Natural killer cell (primary cell): Measurements from ENCODE around the gene DYNLRB2. TPM values are rescaled to one million over a fixed set of nuclear protein-coding genes. Genes with fewer than 3 reads are reported as not detected.

Source experiments
- ATAC-seq, 3 donors: fragments of 150-1000 bp in 2 of 3; fragments of 200-7000 bp in 1 of 3; cut with Tn5 transposase; 1 replicate in 1 of 3; 2 replicates in 2 of 3; pipeline ENCODE4 v1.10.0; 2021; ENCODE audit warnings: mild to moderate bottlenecking in 2 of 3, moderate library complexity in 2 of 3
- DNase-seq, 2 donors: peaks; one replicate each; pipeline versions ENCODE4 v3.0.0 to v3.0.0-alpha.2; 2013 to 2021; ENCODE audit warnings: mixed read lengths in 1 of 2
- H3K27ac ChIP-seq: one replicate; pipeline ENCODE4 v1.5.1; 2013; ENCODE audit warnings: mild to moderate bottlenecking, low read length
- H3K27me3 ChIP-seq: one replicate; pipeline ENCODE4 v1.6.1; 2013; ENCODE audit warnings: low read length; ENCODE audit not compliant: control insufficient read depth, insufficient read depth
- H3K36me3 ChIP-seq: one replicate; pipeline ENCODE4 v1.6.1; 2013; ENCODE audit warnings: low read length; ENCODE audit not compliant: control insufficient read depth, insufficient read depth
- H3K4me1 ChIP-seq: one replicate; pipeline ENCODE4 v1.6.1; 2013; ENCODE audit warnings: low read length; ENCODE audit not compliant: control insufficient read depth, insufficient read depth
- H3K4me3 ChIP-seq: one replicate; pipeline ENCODE4 v1.5.1; 2013; ENCODE audit warnings: low read length
- H3K9me3 ChIP-seq: one replicate; pipeline ENCODE4 v1.6.1; 2013; ENCODE audit warnings: low read length; ENCODE audit not compliant: control insufficient read depth, insufficient read depth
- H3K27ac Mint-ChIP-seq, 2 donors: one replicate each; pipeline ENCODE4 v1.8.0; 2022; ENCODE audit warnings: mild to moderate bottlenecking in 2 of 2, mixed read lengths in 2 of 2, moderate library complexity in 1 of 2
- H3K27me3 Mint-ChIP-seq, 2 donors: one replicate each; pipeline ENCODE4 v1.8.0; 2022; ENCODE audit warnings: low read depth in 2 of 2, mixed read lengths in 2 of 2
- H3K36me3 Mint-ChIP-seq: one replicate; pipeline ENCODE4 v1.8.0; 2022; ENCODE audit warnings: mixed read lengths
- H3K4me1 Mint-ChIP-seq, 2 donors: one replicate each; pipeline ENCODE4 v1.8.0; 2022; ENCODE audit warnings: mixed read lengths in 2 of 2
- H3K4me3 Mint-ChIP-seq: one replicate; pipeline ENCODE4 v1.8.0; 2022; ENCODE audit warnings: mild to moderate bottlenecking, moderate library complexity, mixed read lengths
- H3K9me3 Mint-ChIP-seq, 2 donors: one replicate each; pipeline ENCODE4 v1.8.0; 2022; ENCODE audit warnings: mixed read lengths in 2 of 2
- CTCF ChIP-seq: fragments of 200-600 bp; IDR thresholded peaks from one replicate; pipeline ENCODE4 v1.8.0; 2022; ENCODE audit warnings: antibody characterized with exemption
- WGBS: methylation state at CpG from one replicate; pipeline ENCODE4 v1.1.7; 2013; ENCODE audit warnings: missing lambda C conversion rate; ENCODE audit not compliant: insufficient coverage; 5-methylcytosine and 5-hydroxymethylcytosine counted together
- intact Hi-C: fragments of 100-400 bp; cut with micrococcal nuclease; formaldehyde crosslinking; loops from one replicate; pipeline ENCODE4 v1.14.2; 2022
- total RNA-seq, 4 donors: library from RNA; stranded (reverse); fragments of 120-200 nt in 1 of 4; gene quantifications; one replicate each; pipeline versions ENCODE4 v1.2.3 to v1.2.4, GENCODE V29; 2013 to 2022

The DYNLRB2 gene
- total RNA-seq, 3 donors from 2014 or later (not counting 1 experiment from before 2014, with no cell fraction given) = not detected

- intact Hi-C loops = no loop called here
- no peaks in the 10 kb centered on the region for H3K36me3 Mint-ChIP-seq
- no peak overlapping the region for H3K27ac Mint-ChIP-seq
- no peak for ATAC-seq
- no peak for TF ChIP-seq CTCF
- H3K4me1 ChIP-seq = peaks cover 12% of the 10 kb centered on the region
- H3K36me3 ChIP-seq = no peaks in the 10 kb centered on the region
- no peak overlapping the region for H3K27ac ChIP-seq
- H3K4me3 ChIP-seq = no peak overlapping the region
- 81% methylated on average over 3 of the region's 6 CpGs for WGBS
- H3K27me3 ChIP-seq = no peaks in the 10 kb centered on the region
- H3K9me3 Mint-ChIP-seq = no peaks in the 10 kb centered on the region
- DNase-seq = no peak
- no peaks in the 10 kb centered on the region for H3K27me3 Mint-ChIP-seq
- H3K4me1 Mint-ChIP-seq = peaks cover 6 to 8% of the 10 kb centered on the region in 2 donors
- H3K4me3 Mint-ChIP-seq = no peak overlapping the region
- H3K9me3 ChIP-seq = no peaks in the 10 kb centered on the region
Observed at GRCh38 chr16:80573700-80574120, 32.9 kb downstream of the DYNLRB2 start.

- Histone ChIP-seq H3K4me1 (peaks cover 8% of the 10 kb centered on the region), H3K27me3 (no peaks in the 10 kb centered on the region), H3K27ac (no peak overlapping the region), H3K9me3 (no peaks in the 10 kb centered on the region), H3K4me3 (no peak overlapping the region), H3K36me3 (no peaks in the 10 kb centered on the region)
- no peak for TF ChIP-seq CTCF
- Mint-ChIP-seq H3K36me3 (no peaks in the 10 kb centered on the region), H3K27me3 (peaks cover 0 to 6% of the 10 kb centered on the region in 2 donors), H3K27ac (no peak overlapping the region), H3K4me1 (no peaks in the 10 kb centered on the region), H3K9me3 (no peaks in the 10 kb centered on the region), H3K4me3 (no peak overlapping the region)
- no peak for ATAC-seq
- intact Hi-C loops = no loop called here
- 87% methylated on average over 1 of the region's 1 CpG for WGBS
- DNase-seq = no peak
Observed at GRCh38 chr16:80576343-80576912, 35.6 kb downstream of the DYNLRB2 start.

GRCh38 chr16:80577485-80578280 is 36.9 kb downstream of the DYNLRB2 start:
- 92% methylated on average over 11 of the region's 11 CpGs for WGBS
- H3K4me1 Mint-ChIP-seq = no peaks in the 10 kb centered on the region

More at GRCh38 chr16:80577485-80578280, 36.9 kb downstream of the DYNLRB2 start:
- H3K4me1 ChIP-seq = peaks cover 8% of the 10 kb centered on the region
- H3K9me3 ChIP-seq = no peaks in the 10 kb centered on the region
- DNase-seq = no peak
- no peak for ATAC-seq
- intact Hi-C loops = no loop called here
- Mint-ChIP-seq H3K4me3 (no peak overlapping the region), H3K27me3 (peaks cover 0 to 6% of the 10 kb centered on the region in 2 donors), H3K27ac (no peak overlapping the region), H3K36me3 (no peaks in the 10 kb centered on the region), H3K9me3 (no peaks in the 10 kb centered on the region)
- no peak for TF ChIP-seq CTCF
- no peak overlapping the region for H3K4me3 ChIP-seq
- H3K36me3 ChIP-seq = no peaks in the 10 kb centered on the region
- no peaks in the 10 kb centered on the region for H3K27me3 ChIP-seq
- no peak overlapping the region for H3K27ac ChIP-seq
